OCI-LY3 (cell line): ENCODE measurements around the gene VPS13D.

Experiments
- CTCF ChIP-seq: fragments of 200-600, 300-600 bp; sonication (generic); IDR thresholded peaks from 2 replicates; pipeline ENCODE4 v1.5.1; 2014; ENCODE audit warnings: antibody characterized with exemption, low read length, low read depth
- EZH2phosphoT487 ChIP-seq: fragments of 200-600 bp; shearing (Covaris generic); IDR thresholded peaks from 2 replicates; pipeline ENCODE4 v1.6.1; 2018; ENCODE audit warnings: antibody characterized with exemption, mixed run types, low read depth

- no peak for TF ChIP-seq EZH2phosphoT487
- TF ChIP-seq CTCF = no peak
These were observed 420 bp upstream of the VPS13D start for GRCh38 chr1:12229386-12229834.
